Measurements from ENCODE around the gene VPS13D.

Gene VPS13D

DNA sequence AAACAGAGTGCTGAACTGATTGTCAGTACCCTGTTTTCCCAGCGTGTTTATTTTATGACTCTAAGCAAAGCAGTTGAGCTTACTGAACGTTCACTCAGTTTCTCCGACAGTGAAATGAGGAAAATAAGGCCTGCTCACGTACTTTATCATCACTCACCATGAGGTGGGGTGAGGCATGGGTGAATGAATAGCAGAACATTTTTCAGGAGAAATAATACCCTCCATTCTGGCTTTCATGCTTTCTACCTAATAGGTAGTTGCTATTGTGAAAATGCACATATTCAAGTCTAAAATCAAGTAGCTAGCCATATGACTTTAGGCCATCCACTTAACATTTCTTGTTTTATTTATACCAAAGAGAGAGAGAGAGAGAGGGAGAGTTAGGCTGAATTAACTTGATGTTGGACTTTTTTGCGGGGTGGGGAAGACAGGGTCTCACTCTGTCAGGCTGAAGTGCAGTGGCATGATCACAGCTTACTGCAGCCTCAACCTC is 178.2 kb downstream of the VPS13D start:
- DNase-seq (ENCODE audit: low read depth, low spot score) = no peak
- H3K4me3 ChIP-seq (ENCODE audit: low read length) = no peak overlapping the region

DNA sequence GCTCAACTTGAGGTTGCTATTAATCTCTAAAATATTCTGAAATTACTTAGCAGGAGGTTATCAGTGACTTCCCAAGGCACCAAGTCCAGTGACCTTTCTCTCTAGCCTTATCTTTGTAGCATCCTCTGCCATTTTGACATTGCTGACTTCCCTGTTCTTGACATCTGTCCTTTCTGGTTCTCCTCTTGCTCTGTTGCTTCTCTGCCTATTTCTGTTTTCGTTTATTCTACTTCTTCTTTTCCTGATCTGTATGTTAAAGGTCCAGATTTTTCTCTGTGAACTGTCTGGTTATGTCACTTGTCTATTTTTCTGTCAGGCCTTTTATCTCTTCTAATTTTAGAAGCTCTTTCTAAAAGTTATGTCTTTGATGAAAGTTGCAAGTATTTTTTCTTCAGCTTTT is 178.8 kb downstream of the VPS13D start:
- DNase-seq (ENCODE audit: low read depth, low spot score) = no peak
- H3K4me3 ChIP-seq (ENCODE audit: low read length) = no peak overlapping the region

DNA sequence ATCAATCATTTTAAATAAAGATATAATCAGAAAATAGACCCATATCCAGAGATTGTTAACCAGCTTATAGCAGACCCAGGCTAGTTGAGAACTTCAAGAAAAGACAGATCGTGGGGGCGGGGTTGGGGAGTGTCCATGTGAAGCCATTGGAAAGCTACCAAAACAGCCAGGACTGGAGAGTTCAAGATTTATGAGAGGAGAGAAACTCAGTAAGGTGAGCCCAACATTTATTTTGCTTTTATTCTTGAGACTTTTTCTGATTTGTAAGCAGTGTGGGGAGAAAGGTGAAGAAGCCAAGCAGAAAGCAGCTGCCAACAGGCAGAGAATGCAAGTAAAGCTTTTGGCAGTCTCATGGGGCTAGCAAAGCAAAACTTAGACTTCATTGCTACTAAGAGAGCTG is 179.9 kb downstream of the VPS13D start:
- no peak overlapping the region for H3K4me3 ChIP-seq (ENCODE audit: low read length)
- no peak for DNase-seq (ENCODE audit: low read depth, low spot score)

DNA sequence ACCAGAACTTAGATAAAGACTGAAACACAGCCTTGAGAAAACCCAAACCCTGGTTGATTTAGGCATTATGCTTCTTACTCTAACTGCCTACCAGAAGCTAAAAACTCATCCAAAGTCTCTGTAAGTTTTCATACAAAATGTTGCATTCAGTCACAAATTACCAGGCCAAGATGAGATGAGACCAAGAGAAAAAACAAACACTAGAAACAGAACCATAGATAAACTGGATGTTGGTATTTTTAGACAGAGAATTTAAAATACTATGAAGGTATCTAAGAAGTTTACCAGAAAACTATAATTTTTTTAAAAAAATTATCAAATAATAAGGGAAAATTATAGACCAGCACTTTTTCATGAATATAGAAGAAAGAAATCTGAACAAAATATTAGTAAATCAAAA is 180.5 kb downstream of the VPS13D start:
- DNase-seq (ENCODE audit: low read depth, low spot score) = no peak
- H3K4me3 ChIP-seq (ENCODE audit: low read length) = no peak overlapping the region

DNA sequence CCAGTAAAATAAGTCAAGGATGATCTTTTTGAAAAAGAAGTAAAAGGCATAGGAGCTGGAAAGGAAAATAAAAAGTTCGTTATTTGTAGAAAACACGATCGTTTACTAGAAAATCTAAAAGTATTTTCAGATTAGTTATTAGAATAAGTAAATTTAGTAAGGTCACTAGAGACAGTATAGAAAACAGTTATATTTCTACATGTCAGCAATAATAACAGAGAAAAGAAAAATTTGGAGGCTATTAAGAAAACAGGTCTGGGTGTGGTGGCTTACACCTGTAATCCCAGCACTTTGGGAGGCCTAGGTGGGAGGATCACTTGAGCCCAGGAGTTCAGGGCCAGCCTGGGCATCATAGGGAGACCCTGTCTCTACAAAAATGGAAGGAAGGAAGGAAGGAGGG is 181.3 kb downstream of the VPS13D start:
- no peak for DNase-seq (ENCODE audit: low read depth, low spot score)

DNA sequence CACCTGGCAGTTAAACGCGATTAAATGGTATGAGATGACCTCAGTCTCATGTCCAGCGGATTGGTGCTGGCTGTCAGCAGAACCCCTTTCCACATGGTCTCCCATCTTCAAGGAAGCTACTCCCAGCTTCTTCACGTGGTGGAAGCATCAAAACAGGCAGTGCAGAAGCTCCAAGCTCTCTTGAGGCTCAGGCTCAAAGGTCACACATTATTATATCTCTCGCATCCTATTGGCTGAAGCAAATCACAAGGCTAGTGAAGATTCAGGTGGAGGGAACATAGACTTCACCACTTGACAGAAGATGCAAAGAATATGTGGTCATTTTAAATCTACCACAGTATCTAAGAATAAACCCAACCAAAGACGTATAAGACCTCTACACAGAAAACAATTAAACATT is 181.9 kb downstream of the VPS13D start:
- no peak overlapping the region for H3K4me3 ChIP-seq (ENCODE audit: low read length)
- DNase-seq (ENCODE audit: low read depth, low spot score) = no peak

More for the DNA sequence above, 181.3 kb downstream of the VPS13D start:
- no peak overlapping the region for H3K4me3 ChIP-seq (ENCODE audit: low read length)

DNA sequence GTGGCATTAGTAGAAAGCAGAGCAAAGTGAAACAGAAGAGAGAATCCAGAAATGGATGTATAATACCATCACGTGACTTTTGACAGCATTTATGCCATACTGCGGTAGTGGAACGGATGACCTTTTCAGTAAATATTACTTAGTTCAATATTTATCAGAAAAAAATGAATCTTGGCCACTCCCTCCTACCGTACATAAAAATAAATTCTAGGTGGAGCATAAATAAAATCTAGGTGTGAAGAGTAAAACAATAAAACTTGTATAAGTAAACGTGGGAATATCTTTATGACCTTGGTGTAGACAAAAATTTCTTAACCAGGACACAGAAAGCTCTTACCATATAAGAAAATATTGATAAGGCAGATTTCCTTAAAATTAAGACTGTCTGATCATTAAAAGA is 182.6 kb downstream of the VPS13D start:
- H3K4me3 ChIP-seq (ENCODE audit: low read length) = no peak overlapping the region

DNA sequence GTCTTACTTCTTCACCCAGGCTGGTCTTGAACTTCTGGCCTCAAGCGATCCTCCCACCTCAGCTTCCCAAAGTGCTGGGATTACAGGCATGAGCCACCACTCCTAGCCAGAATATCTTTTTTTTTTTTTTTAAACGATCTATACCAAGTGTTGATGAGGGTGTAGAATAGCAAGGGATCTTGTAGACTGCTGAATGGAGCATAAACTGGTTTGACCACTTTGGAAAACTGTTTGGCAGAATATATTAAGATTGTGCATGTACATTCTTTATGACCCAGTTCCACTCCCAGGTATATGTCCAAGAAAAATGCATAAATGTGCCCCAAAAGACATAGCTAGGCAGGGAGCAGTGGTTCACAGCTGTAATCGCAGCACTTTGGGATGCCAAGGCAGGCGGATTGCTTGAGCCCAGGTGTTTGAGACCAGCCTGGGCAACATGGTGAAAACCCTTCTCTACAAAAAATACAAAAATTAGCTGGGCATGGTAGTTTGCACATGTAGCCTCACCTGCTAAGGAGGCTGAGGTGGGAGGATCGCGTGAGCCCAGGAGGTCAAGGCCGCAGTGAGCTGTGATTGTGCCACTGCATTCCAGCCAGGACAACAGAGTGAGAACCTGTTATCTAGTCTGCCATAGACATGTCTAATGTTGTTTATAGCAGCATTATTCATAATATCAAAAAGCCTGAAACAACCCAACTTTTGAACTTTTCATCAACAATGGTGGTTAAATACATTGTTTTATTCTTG is 184.0 kb downstream of the VPS13D start:
- H3K4me3 ChIP-seq (ENCODE audit: low read length) = no peak overlapping the region
- no peak for DNase-seq (ENCODE audit: low read depth, low spot score)

More for the DNA sequence above, 182.6 kb downstream of the VPS13D start:
- no peak for DNase-seq (ENCODE audit: low read depth, low spot score)

DNA sequence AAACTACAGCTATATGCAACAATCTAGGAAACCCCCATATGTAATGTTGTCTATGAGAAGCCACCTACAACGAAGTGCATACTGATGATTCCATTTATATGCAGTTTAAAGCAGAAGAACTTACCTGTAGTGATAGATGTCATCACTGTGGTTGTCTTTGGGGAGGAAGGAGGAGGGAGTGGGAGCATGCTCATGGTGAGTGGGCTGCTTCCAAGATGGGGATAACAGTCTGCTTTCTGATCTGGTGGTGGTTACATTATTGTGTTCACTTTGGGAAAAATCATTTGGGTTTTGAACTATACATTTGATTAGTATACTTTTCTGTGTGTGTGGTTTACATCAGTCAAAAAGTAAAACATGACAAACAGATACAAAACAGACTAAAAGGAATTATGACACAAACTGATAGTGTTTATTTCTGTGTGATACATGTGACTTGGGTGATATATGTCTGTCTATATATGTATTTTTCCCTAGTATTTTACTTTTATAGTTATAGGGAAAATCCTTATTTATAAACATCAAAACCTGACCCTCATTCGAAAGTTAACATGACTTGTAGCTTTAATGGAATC is 184.7 kb downstream of the VPS13D start:
- no peak overlapping the region for H3K4me3 ChIP-seq (ENCODE audit: low read length)

DNA sequence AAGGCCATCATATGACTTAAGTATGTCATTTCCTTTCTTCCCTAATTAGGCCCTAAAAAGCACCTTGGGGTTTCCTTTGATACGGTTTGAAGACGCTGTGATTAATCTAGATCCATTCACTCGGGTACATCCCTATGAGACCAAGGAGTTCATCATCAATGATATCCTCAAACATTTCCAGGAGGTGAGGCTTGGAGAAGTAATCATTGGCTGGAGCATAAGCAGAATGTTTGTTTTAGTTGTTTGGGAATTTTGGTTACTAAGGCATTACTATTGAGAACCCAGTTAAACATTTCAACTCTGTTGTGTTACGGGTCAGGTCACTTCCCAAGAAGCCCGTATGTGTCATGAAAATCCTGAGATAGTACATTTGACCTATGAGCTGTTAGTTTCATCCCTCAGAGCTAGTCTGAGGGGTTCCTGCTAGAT is 185.2 kb downstream of the VPS13D start:
- DNase-seq (ENCODE audit: low read depth, low spot score) = no peak
- no peak overlapping the region for H3K4me3 ChIP-seq (ENCODE audit: low read length)

More for the DNA sequence above, 184.7 kb downstream of the VPS13D start:
- DNase-seq (ENCODE audit: low read depth, low spot score) = no peak

DNA sequence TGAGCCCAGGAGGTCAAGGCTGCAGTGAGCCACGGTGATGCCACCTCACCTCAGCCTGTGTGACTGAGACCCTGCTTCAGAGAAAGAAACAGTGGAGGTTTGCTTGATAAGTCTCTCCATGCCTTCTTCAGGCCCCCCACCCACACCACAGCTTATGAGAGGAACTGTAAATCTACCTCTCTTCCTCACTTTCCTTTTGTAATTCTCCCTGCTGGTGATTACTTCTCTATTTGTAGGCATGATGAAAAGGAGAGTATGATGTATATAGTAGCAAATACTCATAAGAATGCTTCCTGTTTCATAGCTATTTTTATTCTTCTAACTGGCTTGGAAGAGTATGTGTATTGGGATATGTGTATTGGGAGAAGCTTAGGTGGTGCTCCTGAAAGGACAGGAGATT is 186.3 kb downstream of the VPS13D start:
- no peak overlapping the region for H3K4me3 ChIP-seq (ENCODE audit: low read length)

DNA sequence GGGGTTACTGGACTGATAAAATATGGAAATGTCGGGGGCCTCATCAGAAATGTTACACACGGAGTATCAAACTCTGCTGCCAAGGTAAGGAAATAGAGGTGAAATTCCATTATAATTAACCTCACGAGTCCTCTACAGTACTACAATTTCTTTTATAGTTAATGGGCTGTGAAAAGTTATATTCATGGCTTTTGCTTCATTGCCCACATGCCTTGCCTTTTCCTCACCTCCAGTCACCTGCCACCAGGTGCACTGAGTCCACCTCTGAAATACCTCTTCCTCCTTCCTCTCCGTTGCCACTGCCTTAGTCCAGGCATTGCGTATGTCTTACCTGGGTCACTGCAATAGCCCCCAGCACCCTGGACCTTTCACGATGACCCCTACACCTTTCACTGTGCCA is 186.9 kb downstream of the VPS13D start:
- DNase-seq (ENCODE audit: low read depth, low spot score) = no peak

More for the DNA sequence above, 186.3 kb downstream of the VPS13D start:
- DNase-seq (ENCODE audit: low read depth, low spot score) = no peak

DNA sequence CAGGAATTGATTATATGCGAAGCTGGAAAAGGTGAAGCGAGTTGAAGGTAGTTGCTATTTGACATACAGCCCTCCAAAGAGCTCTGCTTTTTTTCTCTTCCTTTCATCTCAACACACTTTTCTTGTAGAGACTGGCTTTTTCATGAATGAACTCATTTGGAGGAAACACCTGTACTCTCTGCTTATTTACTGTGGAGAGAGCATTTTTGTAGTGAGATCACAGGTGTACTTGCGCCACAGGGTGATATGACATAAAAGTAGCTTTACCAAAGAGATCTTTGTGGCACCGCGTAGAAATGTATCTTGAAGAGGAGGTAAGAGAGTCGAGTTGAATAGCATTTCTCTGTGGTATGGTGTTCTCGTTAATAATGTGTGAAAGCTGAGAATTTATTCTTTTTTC is 187.6 kb downstream of the VPS13D start:
- DNase-seq (ENCODE audit: low read depth, low spot score) = peak; percentile 72

More for the DNA sequence above, 186.9 kb downstream of the VPS13D start:
- H3K4me3 ChIP-seq (ENCODE audit: low read length) = no peak overlapping the region

DNA sequence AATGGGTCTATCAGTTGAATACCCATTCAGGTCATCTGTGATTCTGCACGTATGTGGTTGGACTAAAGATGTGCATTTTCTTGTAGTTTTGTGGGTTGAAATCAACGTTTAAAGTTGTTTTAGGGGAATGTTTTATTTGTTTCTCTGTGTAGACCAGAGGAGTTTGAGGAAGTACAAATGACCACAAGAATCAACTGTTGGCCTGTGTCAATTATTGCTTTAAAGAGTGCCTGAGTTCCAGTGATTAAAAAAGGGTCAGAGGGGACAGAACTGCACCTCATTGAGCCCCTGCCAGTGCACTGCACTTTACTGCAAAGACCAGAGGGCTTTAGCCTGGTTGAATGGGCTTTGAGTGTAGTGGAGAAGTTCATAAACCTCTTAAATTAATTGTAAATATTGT is 190.3 kb downstream of the VPS13D start:
- H3K4me3 ChIP-seq (ENCODE audit: low read length) = no peak overlapping the region
- DNase-seq (ENCODE audit: low read depth, low spot score) = no peak

More for the DNA sequence above, 187.6 kb downstream of the VPS13D start:
- no peak overlapping the region for H3K4me3 ChIP-seq (ENCODE audit: low read length)

DNA sequence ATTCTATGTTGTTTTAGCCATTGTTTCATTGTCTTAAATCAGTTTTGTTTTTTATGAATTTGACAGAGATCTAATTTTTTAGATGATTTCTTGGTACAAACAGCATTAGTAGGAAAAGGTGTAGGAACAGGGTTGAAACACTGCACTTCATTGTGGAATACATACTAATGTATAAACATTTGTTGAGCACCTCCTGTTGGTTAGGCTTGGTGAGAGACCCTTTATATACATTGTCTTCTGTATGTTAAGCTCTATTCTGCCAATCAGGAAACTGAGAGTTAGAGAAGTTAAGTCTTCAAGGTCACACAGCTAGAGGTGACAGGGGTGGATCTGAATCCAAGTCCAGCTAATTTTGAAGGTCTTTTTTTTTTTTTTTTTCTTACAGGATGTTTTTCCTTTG is 192.7 kb downstream of the VPS13D start:
- peak; percentile 16 for DNase-seq (ENCODE audit: low read depth, low spot score)
- no peak overlapping the region for H3K4me3 ChIP-seq (ENCODE audit: low read length)

DNA sequence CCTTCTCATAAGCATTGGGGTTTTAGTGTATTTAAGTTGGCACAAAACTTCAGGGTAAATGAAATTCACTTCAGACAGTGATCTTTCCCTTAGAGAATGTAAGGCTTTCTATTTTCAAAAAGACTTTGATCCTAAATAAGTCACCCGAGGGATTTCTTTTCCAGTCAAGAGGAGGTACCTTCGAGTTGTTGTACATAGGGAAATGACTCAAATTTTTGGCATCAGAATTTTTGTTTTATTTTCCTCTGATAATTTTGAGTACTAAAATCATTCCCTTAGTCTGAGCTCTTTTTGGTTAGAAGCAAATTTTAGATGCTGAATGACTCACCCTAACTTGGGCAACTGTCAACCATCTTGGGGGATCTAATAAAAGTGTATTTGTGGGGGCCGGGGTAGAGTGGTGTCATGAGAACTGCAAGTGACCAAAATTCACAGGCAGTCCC is 194.3 kb downstream of the VPS13D start:
- no peak overlapping the region for H3K4me3 ChIP-seq (ENCODE audit: low read length)

DNA sequence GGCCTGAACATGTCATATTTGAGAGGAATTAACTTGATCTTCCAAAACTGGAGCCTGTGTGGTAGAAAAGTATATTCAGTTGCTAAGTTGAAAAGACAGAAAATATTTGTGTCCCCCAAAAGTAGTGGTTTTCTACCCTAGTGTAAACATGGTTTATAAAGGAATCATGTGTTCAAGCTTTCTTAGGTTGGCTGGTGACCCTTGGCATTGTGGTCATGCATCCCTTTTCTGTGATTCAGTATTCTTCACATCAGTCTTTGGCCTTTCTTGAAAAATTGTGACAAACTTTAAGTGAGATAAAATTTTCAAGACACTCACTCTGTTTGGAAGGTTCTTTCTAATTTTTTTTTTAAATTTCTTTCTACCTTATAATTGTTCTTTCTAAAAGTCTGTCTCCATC is 195.0 kb downstream of the VPS13D start:
- H3K4me3 ChIP-seq (ENCODE audit: low read length) = no peak overlapping the region
- no peak for DNase-seq (ENCODE audit: low read depth, low spot score)

More for the DNA sequence above, 194.3 kb downstream of the VPS13D start:
- no peak for DNase-seq (ENCODE audit: low read depth, low spot score)

DNA sequence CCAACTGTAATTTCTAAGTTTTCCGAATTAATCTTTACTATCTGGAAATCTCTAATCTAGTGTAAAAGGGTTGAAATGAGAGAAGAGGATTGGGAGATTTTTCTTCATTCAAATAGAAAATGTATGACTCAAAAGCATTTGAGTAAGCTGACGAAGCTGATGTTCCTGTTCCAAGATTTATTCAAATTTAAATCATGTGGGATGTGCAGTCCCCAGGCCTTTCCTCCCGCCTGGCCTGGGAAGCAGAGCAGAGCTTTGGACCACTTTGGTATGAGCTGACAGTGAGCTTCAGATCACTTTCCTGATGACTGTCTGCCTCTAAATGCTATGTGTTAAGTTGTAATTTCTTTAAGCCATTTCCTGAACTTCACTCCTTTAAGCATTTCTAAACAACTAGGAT is 196.2 kb downstream of the VPS13D start:
- H3K4me3 ChIP-seq (ENCODE audit: low read length) = no peak overlapping the region
- DNase-seq (ENCODE audit: low read depth, low spot score) = no peak

DNA sequence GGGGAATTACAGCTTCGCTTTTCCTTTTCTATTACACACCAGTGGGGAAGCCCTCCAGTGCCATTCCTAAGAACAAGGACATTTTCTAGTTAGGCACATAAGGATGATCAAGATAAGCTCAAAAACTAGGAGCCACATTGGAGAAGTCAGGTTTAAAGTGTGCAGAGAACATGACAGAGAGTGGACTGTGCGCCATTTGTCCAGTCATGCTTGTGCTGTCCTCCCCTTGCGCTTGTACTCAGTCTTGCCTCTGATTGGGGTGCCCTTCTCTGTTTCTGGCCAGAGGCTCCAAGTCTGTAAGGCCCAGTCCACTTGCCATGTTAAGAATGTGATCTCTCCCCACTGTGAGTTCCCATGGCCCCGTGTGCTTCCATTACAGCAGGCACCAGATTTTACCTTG is 198.5 kb downstream of the VPS13D start:
- H3K4me3 ChIP-seq (ENCODE audit: low read length) = no peak overlapping the region
- no peak for DNase-seq (ENCODE audit: low read depth, low spot score)

DNA sequence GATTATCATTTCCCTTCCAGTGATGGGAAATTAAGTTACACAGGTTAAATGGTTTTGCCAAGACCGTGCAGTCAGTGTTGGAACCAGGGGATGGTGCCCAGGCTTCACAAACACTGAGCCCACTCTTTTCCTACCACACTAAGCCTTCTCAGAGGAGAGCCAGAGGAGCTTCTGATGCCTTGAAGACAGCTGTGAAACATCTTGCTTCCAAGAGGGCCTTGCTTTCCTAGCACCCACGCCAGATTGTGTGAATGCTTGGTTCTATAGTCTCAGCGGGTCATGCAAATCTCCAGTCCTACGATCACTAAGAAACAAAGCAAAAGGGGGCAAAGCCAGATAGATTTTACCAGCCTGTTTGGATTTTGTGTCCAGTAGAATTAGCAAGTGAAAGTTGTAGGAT is 200.7 kb downstream of the VPS13D start:
- no peak overlapping the region for H3K4me3 ChIP-seq (ENCODE audit: low read length)
- DNase-seq (ENCODE audit: low read depth, low spot score) = no peak

DNA sequence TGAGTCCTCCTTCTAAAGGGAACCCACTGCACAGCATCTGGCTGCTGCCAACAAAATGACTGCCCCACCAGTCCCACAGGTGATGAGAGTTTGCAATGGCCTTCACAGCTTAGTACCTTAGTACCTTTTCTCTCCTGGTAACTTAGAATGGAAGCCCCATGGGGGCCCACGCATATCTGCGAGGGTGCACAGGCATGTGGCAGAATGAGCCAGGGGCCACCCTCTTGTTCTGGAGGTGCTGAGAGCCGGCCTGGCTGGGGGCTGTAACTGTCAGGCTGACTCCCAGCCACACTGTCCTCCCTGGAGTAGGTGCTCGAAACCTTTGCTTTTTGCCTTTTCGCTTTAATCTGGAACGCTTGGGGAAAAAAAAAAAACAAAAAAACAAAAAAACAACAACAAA is 203.1 kb downstream of the VPS13D start:
- no peak overlapping the region for H3K4me3 ChIP-seq (ENCODE audit: low read length)
- DNase-seq (ENCODE audit: low read depth, low spot score) = no peak

Data from Jurkat, Clone E6-1 (cell line).